ENCODE results near the gene TTLL10. TPM values are rescaled to one million over a fixed set of nuclear protein-coding genes. Genes with fewer than 3 reads are reported as not detected.

Gene TTLL10
- total and polyA plus RNA-seq, 2 experiments from 2014 or later: 0.45 TPM; not detected in 1

DNA sequence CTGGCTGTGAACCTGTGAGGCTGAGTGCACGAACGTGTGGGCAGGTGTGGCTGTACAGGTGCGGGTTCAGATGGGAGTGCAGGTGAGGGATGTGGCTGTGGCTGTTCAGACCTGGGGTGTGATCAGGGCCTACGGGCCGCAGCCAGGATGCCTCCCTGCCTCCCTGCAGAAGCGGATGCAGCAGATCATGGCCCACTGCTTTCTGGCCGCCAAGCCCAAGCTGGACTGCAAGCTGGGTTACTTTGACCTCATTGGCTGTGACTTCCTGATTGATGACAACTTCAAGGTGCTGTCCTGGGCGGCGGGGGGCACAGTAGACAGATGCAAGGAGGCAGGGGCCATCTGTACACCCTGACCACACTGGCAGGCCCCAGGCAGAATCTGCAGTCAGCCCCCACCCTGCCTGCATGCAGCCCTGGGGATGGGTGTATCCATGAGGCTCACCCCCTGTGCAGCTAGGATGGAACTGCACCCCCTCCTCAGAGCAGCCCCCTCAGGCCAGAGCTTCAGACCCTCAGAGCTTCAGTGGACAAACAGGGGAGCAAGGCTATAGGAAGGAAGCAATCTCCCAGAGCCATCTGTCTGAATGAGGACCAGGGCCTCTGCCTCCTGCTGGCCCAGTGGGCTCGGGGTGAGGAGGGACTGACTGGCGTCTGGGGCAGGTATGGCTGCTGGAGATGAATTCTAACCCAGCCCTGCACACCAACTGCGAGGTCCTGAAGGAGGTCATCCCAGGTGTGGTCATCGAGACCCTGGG, 22.9 kb downstream of the TTLL10 start:
- peaks cover 7% of the 10 kb centered on the region; the same call in 2 of the 3 replicates for H3K36me3 Mint-ChIP-seq (ENCODE audit: low read depth)
- Histone ChIP-seq H3K27ac (ENCODE audit: low read depth) (no peak overlapping the region), H2AFZ (no peak overlapping the region), H3K4me3 (no peak overlapping the region), H3K4me1 (ENCODE audit: insufficient read depth) (no peaks in the 10 kb centered on the region), H3K9me2 (ENCODE audit: insufficient read depth) (no peaks in the 10 kb centered on the region), H3F3A (replicated peaks; ENCODE audit: low read depth) (no peaks in the 10 kb centered on the region), H3K36me3 (ENCODE audit: insufficient read depth) (no peaks in the 10 kb centered on the region), H3K4me2 (no peak overlapping the region), H4K20me1 (replicated peaks; ENCODE audit: insufficient read depth) (no peaks in the 10 kb centered on the region), H3K27me3 (ENCODE audit: insufficient read depth) (no peaks in the 10 kb centered on the region), H3K79me2 (replicated peaks; ENCODE audit: insufficient read depth) (no peaks in the 10 kb centered on the region)
- ATAC-seq: no peak
- DNase-seq (ENCODE audit: low spot score): peak; percentile 0
- H3K9me3 Mint-ChIP-seq: peaks cover 30% of the 10 kb centered on the region
- no peaks in the 10 kb centered on the region; the same call in 2 of the 3 replicates for H3K4me1 Mint-ChIP-seq
- no peak overlapping the region for H3K27ac Mint-ChIP-seq
- peaks cover 3% of the 10 kb centered on the region for H3K27me3 Mint-ChIP-seq (ENCODE audit: insufficient read depth, low read depth, poor library complexity)
- no peak for TF ChIP-seq STAT1 (IDR thresholded peaks at IDR 0.05; ENCODE audit: unreplicated experiment)
- no peak for TF ChIP-seq JUNB (IDR thresholded peaks at IDR 0.05; ENCODE audit: unreplicated experiment)
- TF ChIP-seq NANOG (IDR thresholded peaks at IDR 0.05; ENCODE audit: borderline replicate concordance): no peak
- TF ChIP-seq, protein P1, sequence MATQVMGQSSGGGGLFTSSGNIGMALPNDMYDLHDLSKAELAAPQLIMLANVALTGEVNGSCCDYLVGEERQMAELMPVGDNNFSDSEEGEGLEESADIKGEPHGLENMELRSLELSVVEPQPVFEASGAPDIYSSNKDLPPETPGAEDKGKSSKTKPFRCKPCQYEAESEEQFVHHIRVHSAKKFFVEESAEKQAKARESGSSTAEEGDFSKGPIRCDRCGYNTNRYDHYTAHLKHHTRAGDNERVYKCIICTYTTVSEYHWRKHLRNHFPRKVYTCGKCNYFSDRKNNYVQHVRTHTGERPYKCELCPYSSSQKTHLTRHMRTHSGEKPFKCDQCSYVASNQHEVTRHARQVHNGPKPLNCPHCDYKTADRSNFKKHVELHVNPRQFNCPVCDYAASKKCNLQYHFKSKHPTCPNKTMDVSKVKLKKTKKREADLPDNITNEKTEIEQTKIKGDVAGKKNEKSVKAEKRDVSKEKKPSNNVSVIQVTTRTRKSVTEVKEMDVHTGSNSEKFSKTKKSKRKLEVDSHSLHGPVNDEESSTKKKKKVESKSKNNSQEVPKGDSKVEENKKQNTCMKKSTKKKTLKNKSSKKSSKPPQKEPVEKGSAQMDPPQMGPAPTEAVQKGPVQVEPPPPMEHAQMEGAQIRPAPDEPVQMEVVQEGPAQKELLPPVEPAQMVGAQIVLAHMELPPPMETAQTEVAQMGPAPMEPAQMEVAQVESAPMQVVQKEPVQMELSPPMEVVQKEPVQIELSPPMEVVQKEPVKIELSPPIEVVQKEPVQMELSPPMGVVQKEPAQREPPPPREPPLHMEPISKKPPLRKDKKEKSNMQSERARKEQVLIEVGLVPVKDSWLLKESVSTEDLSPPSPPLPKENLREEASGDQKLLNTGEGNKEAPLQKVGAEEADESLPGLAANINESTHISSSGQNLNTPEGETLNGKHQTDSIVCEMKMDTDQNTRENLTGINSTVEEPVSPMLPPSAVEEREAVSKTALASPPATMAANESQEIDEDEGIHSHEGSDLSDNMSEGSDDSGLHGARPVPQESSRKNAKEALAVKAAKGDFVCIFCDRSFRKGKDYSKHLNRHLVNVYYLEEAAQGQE (IDR thresholded peaks at IDR 0.05; ENCODE audit: unreplicated experiment): no peak
- no peak for TF ChIP-seq CREB1 (CRISPR knock-in tag; IDR thresholded peaks at IDR 0.05; ENCODE audit: low read depth)
- TF ChIP-seq, protein P2, sequence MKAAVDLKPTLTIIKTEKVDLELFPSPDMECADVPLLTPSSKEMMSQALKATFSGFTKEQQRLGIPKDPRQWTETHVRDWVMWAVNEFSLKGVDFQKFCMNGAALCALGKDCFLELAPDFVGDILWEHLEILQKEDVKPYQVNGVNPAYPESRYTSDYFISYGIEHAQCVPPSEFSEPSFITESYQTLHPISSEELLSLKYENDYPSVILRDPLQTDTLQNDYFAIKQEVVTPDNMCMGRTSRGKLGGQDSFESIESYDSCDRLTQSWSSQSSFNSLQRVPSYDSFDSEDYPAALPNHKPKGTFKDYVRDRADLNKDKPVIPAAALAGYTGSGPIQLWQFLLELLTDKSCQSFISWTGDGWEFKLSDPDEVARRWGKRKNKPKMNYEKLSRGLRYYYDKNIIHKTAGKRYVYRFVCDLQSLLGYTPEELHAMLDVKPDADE (IDR thresholded peaks at IDR 0.05): no peak
- no peak for TF ChIP-seq ZNF331 (CRISPR knock-in tag; IDR thresholded peaks at IDR 0.05; ENCODE audit: low read depth)
- TF ChIP-seq, protein P3, sequence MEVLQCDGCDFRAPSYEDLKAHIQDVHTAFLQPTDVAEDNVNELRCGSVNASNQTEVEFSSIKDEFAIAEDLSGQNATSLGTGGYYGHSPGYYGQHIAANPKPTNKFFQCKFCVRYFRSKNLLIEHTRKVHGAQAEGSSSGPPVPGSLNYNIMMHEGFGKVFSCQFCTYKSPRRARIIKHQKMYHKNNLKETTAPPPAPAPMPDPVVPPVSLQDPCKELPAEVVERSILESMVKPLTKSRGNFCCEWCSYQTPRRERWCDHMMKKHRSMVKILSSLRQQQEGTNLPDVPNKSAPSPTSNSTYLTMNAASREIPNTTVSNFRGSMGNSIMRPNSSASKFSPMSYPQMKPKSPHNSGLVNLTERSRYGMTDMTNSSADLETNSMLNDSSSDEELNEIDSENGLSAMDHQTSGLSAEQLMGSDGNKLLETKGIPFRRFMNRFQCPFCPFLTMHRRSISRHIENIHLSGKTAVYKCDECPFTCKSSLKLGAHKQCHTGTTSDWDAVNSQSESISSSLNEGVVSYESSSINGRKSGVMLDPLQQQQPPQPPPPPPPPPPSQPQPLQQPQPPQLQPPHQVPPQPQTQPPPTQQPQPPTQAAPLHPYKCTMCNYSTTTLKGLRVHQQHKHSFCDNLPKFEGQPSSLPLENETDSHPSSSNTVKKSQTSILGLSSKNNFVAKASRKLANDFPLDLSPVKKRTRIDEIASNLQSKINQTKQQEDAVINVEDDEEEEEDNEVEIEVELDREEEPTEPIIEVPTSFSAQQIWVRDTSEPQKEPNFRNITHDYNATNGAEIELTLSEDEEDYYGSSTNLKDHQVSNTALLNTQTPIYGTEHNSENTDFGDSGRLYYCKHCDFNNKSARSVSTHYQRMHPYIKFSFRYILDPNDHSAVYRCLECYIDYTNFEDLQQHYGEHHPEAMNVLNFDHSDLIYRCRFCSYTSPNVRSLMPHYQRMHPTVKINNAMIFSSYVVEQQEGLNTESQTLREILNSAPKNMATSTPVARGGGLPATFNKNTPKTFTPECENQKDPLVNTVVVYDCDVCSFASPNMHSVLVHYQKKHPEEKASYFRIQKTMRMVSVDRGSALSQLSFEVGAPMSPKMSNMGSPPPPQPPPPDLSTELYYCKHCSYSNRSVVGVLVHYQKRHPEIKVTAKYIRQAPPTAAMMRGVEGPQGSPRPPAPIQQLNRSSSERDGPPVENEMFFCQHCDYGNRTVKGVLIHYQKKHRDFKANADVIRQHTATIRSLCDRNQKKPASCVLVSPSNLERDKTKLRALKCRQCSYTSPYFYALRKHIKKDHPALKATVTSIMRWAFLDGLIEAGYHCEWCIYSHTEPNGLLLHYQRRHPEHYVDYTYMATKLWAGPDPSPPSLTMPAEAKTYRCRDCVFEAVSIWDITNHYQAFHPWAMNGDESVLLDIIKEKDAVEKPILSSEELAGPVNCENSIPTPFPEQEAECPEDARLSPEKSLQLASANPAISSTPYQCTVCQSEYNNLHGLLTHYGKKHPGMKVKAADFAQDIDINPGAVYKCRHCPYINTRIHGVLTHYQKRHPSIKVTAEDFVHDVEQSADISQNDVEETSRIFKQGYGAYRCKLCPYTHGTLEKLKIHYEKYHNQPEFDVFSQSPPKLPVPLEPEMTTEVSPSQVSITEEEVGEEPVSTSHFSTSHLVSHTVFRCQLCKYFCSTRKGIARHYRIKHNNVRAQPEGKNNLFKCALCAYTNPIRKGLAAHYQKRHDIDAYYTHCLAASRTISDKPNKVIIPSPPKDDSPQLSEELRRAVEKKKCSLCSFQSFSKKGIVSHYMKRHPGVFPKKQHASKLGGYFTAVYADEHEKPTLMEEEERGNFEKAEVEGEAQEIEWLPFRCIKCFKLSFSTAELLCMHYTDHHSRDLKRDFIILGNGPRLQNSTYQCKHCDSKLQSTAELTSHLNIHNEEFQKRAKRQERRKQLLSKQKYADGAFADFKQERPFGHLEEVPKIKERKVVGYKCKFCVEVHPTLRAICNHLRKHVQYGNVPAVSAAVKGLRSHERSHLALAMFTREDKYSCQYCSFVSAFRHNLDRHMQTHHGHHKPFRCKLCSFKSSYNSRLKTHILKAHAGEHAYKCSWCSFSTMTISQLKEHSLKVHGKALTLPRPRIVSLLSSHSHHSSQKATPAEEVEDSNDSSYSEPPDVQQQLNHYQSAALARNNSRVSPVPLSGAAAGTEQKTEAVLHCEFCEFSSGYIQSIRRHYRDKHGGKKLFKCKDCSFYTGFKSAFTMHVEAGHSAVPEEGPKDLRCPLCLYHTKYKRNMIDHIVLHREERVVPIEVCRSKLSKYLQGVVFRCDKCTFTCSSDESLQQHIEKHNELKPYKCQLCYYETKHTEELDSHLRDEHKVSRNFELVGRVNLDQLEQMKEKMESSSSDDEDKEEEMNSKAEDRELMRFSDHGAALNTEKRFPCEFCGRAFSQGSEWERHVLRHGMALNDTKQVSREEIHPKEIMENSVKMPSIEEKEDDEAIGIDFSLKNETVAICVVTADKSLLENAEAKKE (CRISPR knock-in tag; IDR thresholded peaks at IDR 0.05): no peak
- no peak for TF ChIP-seq ZNF114 (CRISPR knock-in tag; IDR thresholded peaks at IDR 0.05)
- TF ChIP-seq POLR2AphosphoS5 (IDR thresholded peaks at IDR 0.05; ENCODE audit: low read depth): no peak
- TF ChIP-seq, protein P4, sequence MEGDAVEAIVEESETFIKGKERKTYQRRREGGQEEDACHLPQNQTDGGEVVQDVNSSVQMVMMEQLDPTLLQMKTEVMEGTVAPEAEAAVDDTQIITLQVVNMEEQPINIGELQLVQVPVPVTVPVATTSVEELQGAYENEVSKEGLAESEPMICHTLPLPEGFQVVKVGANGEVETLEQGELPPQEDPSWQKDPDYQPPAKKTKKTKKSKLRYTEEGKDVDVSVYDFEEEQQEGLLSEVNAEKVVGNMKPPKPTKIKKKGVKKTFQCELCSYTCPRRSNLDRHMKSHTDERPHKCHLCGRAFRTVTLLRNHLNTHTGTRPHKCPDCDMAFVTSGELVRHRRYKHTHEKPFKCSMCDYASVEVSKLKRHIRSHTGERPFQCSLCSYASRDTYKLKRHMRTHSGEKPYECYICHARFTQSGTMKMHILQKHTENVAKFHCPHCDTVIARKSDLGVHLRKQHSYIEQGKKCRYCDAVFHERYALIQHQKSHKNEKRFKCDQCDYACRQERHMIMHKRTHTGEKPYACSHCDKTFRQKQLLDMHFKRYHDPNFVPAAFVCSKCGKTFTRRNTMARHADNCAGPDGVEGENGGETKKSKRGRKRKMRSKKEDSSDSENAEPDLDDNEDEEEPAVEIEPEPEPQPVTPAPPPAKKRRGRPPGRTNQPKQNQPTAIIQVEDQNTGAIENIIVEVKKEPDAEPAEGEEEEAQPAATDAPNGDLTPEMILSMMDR (conservative IDR thresholded peaks at IDR 0.05; ENCODE audit: low read depth in 2 of 2): no peak
- TF ChIP-seq EZH2 (IDR thresholded peaks at IDR 0.05; ENCODE audit: low read depth, unreplicated experiment): no peak
- no peak for TF ChIP-seq EZH2phosphoT487 (IDR thresholded peaks at IDR 0.05; ENCODE audit: unreplicated experiment)
- no peak overlapping the region for H3K4me3 Mint-ChIP-seq

Data from GM23338 (cell line).